ENCODE measurements around the gene PODXL2.

Gene PODXL2

DNA sequence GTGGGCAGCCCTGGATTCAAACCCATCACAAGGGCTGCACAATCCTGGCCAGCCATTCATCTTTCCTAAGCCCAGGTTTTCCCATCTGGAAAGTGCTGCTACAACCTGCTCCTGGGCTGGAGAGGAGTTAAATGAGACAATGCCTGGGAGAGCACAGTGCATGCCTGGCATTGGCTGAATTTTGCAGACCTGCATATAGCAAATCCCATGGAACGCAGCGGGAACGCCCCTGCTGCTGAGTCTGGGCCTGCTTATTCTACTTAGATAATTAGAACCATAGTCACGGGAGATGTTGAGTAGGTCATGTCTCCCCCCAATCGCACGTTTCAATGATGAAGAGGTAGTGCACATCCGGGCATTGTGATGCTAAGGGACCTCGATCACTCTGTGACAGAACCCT, 90.4 kb downstream of the PODXL2 start:
- DNase-seq (ENCODE audit: low read depth) = no peak

DNA sequence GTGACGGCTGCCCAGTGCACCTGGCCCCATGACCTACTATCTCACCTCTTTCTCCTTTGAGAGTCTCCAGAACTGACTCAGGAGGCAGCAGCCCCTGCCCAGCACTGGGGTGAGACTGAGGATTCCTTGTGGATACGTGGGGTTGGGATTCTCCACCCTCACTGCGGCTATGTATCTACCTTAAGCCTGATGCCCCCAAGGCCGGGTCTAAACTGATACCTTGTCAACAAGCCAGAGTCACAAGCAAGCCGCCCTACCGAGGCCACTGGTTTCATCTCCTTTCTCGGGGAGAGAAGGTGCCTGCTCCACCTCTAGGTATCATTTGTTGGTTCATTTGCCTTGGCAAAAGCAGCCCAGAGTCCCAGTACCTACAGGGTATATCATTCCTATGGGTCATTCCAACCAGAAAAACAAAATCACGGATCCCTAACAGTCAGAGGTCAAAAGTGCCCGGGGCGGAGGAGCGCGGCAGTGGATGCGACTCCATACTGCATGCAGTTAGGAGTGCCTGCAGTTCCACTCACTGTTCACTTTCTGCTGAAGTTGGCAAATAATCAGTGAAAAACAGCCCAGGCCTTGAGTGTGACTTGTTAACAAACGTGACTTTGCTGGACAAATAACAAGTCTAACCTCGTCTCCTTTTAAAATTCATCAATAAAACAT, 91.3 kb downstream of the PODXL2 start:
- DNase-seq (ENCODE audit: low read depth) = no peak
- TF ChIP-seq POLR2A (IDR thresholded peaks at IDR 0.05; ENCODE audit: extremely low read depth, insufficient read length) (no peak), MYC (IDR thresholded peaks at IDR 0.05; ENCODE audit: low read depth, low read length) (no peak)
- TF ChIP-seq, protein P1, sequence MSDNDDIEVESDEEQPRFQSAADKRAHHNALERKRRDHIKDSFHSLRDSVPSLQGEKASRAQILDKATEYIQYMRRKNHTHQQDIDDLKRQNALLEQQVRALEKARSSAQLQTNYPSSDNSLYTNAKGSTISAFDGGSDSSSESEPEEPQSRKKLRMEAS (IDR thresholded peaks at IDR 0.05; ENCODE audit: low read depth, low read length) = no peak
- TF ChIP-seq, protein P2, sequence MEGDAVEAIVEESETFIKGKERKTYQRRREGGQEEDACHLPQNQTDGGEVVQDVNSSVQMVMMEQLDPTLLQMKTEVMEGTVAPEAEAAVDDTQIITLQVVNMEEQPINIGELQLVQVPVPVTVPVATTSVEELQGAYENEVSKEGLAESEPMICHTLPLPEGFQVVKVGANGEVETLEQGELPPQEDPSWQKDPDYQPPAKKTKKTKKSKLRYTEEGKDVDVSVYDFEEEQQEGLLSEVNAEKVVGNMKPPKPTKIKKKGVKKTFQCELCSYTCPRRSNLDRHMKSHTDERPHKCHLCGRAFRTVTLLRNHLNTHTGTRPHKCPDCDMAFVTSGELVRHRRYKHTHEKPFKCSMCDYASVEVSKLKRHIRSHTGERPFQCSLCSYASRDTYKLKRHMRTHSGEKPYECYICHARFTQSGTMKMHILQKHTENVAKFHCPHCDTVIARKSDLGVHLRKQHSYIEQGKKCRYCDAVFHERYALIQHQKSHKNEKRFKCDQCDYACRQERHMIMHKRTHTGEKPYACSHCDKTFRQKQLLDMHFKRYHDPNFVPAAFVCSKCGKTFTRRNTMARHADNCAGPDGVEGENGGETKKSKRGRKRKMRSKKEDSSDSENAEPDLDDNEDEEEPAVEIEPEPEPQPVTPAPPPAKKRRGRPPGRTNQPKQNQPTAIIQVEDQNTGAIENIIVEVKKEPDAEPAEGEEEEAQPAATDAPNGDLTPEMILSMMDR (IDR thresholded peaks at IDR 0.05; ENCODE audit: low read depth, low read length) = no peak
- no peak overlapping the region for H3K4me3 ChIP-seq (ENCODE audit: low read depth, low read length)

More for the DNA sequence above, 90.4 kb downstream of the PODXL2 start:
- no peak overlapping the region for H3K4me3 ChIP-seq (ENCODE audit: low read depth, low read length)
- TF ChIP-seq, protein P1 (IDR thresholded peaks at IDR 0.05; ENCODE audit: low read depth, low read length) = no peak
- TF ChIP-seq MYC (IDR thresholded peaks at IDR 0.05; ENCODE audit: low read depth, low read length) = no peak
- no peak for TF ChIP-seq POLR2A (IDR thresholded peaks at IDR 0.05; ENCODE audit: extremely low read depth, insufficient read length)
- TF ChIP-seq, protein P2 (IDR thresholded peaks at IDR 0.05; ENCODE audit: low read depth, low read length) = no peak

DNA sequence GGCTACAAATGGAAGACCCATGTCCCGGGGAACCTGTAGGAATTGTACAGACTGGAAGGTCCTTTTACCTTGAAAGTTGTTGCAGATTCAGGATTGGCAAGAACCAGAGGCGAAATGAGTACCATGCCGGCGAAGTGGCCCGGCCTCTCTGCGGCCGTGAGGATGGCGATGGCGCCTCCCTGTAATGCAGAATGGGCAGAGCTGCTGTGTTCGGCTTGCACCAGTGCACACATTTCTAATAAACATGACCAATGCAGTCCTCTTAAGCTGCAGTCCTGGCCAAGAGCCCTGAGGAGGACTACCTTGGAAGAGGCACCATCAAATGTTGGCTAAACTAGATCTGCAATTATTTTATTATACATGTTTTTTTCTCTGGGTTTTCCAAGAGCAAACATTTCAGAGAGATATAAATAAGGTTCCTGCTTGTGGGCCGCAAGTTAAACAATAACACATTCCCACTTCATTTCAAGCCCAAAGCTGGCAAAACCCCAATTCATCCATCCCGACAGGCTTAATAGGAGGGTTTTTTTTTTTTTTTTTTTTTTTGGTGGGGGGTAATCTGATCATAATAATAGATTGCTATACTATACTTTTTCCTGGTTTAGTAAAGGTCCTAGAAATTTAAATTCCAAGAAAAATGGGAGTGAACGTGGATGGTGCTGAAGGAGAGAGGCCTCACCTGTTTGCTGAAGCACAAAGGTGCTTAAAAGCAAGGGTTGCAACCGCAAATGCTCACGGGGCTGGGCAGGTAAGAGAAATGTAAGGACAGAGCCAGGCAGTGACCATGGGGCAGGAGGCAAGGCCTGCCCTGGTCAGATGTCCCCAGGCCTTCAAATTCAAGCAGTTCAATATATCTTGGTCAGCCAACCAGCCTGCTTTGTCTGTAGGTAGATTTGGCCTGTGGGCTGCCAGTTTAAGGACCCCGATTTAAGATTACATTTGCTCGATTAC, 92.3 kb downstream of the PODXL2 start:
- H3K4me3 ChIP-seq (ENCODE audit: low read depth, low read length) = no peak overlapping the region
- DNase-seq (ENCODE audit: low read depth) = no peak
- TF ChIP-seq, protein P1 (IDR thresholded peaks at IDR 0.05; ENCODE audit: low read depth, low read length) = no peak
- TF ChIP-seq POLR2A (IDR thresholded peaks at IDR 0.05; ENCODE audit: extremely low read depth, insufficient read length) (no peak), MYC (IDR thresholded peaks at IDR 0.05; ENCODE audit: low read depth, low read length) (no peak)
- TF ChIP-seq, protein P2 (IDR thresholded peaks at IDR 0.05; ENCODE audit: low read depth, low read length) = no peak

DNA sequence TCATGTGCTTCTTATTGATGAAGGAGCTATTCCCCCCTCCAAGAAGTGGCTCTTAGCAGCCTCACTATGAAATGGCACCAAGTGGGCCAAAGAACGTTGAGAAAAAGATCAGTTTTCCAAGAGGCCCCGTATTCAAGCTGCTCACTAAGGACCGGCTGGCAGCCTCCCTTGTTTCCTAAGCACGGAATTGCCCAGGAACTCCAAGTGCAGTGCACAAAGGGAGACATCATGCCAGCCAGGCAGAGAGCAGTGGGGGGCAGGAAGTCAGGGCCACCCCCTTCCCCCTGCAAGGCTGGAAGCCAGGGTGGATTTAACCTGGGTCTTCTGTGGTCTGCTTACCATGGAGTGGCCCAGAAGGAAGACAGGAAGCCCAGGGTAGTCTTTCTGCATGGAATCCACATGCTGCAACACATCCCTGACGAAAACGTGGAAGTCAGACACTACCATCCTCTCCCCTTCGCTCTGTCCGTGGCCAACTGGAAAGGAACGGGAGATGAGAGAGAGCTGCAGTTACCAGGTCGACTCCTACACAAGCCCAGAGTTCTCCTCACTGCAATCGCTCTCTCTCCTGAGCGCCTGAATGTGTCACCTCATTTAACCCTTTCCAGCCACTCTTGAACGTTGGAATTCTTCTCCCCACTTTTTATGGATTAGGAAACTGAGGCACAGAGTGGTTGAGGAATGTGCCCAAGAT, 93.3 kb downstream of the PODXL2 start:
- no peak overlapping the region for H3K4me3 ChIP-seq (ENCODE audit: low read depth, low read length)
- DNase-seq (ENCODE audit: low read depth) = no peak
- TF ChIP-seq, protein P1 (IDR thresholded peaks at IDR 0.05; ENCODE audit: low read depth, low read length) = no peak
- TF ChIP-seq, protein P2 (IDR thresholded peaks at IDR 0.05; ENCODE audit: low read depth, low read length) = no peak
- TF ChIP-seq MYC (IDR thresholded peaks at IDR 0.05; ENCODE audit: low read depth, low read length) (no peak), POLR2A (IDR thresholded peaks at IDR 0.05; ENCODE audit: extremely low read depth, insufficient read length) (no peak)
